HG03135 (cell line): ENCODE data around the gene PROK1.
"Not testable (repeated sequence)": the region's sequence is repeated elsewhere in the genome, so short reads cannot be mapped to it uniquely, and the experiment has no call there.

Source experiments
- ATAC-seq: cut with Tn5 transposase; IDR thresholded peaks from one replicate; pipeline ENCODE4 v1.9.1; 2021; ENCODE audit warnings: mild to moderate bottlenecking, moderate library complexity; ENCODE audit not compliant: unreplicated experiment

PROK1 gene

GRCh38 chr1:110433213-110433612 lies 17.7 kb upstream of the PROK1 start:
- no peak for ATAC-seq

- no peak for ATAC-seq
Observed at GRCh38 chr1:110433803-110434202, 17.1 kb upstream of the PROK1 start.

GRCh38 chr1:110434946-110435345 lies 16.0 kb upstream of the PROK1 start:
- ATAC-seq = no peak

- ATAC-seq = no peak
Observed at GRCh38 chr1:110436635-110437034, 14.3 kb upstream of the PROK1 start.

- not testable (repeated sequence) for ATAC-seq
Observed at GRCh38 chr1:110437645-110438299, 13.2 kb upstream of the PROK1 start.

GRCh38 chr1:110438893-110439292 lies 12.1 kb upstream of the PROK1 start:
- no peak for ATAC-seq

GRCh38 chr1:110439873-110440272 lies 11.1 kb upstream of the PROK1 start:
- not testable (repeated sequence) for ATAC-seq

GRCh38 chr1:110440877-110441276 lies 10.1 kb upstream of the PROK1 start:
- no peak for ATAC-seq

GRCh38 chr1:110441888-110442287 lies 9.1 kb upstream of the PROK1 start:
- ATAC-seq = no peak

GRCh38 chr1:110443451-110443850 lies 7.5 kb upstream of the PROK1 start:
- ATAC-seq = no peak

- ATAC-seq = no peak
Observed at GRCh38 chr1:110444561-110444960, 6.4 kb upstream of the PROK1 start.

GRCh38 chr1:110449661-110450651 lies 993 bp upstream of the PROK1 start:
- ATAC-seq = no peak

- ATAC-seq = no peak
Observed at GRCh38 chr1:110452330-110452729, 1.4 kb downstream of the PROK1 start.

GRCh38 chr1:110453829-110454228 lies 2.9 kb downstream of the PROK1 start:
- ATAC-seq = no peak

- ATAC-seq = no peak
Observed at GRCh38 chr1:110454328-110454727, 3.4 kb downstream of the PROK1 start.

GRCh38 chr1:110455151-110455550 lies 4.2 kb downstream of the PROK1 start:
- ATAC-seq = no peak

GRCh38 chr1:110457206-110457605 lies 6.3 kb downstream of the PROK1 start:
- ATAC-seq = no peak

GRCh38 chr1:110460253-110461220 lies 9.6 kb downstream of the PROK1 start:
- ATAC-seq = no peak

GRCh38 chr1:110462093-110462492 lies 11.1 kb downstream of the PROK1 start:
- ATAC-seq = no peak

- ATAC-seq = no peak
Observed at GRCh38 chr1:110462964-110463363, 12.0 kb downstream of the PROK1 start.

- ATAC-seq = no peak
Observed at GRCh38 chr1:110463725-110464124, 12.8 kb downstream of the PROK1 start.
